K562 (cell line): ENCODE data around the gene C4orf50. TPM values are rescaled to one million over a fixed set of nuclear protein-coding genes. Genes with fewer than 3 reads are reported as not detected.

Experiments used
- ASH1L ChIP-seq: fragments of 450-650 bp; IDR thresholded peaks from 2 replicates; pipeline ENCODE4 v1.6.1; 2018; ENCODE audit warnings: borderline replicate concordance, mild to moderate bottlenecking, low read depth; ENCODE audit not compliant: partially characterized antibody
- ATF7 ChIP-seq: fragments of 450-650 bp; IDR thresholded peaks from 2 replicates; pipeline ENCODE4 v1.7.1; 2014; ENCODE audit warnings: mild to moderate bottlenecking, moderate library complexity
- BACH1 ChIP-seq: fragments of 200-800 bp; sonication (Bioruptor generic); IDR thresholded peaks from 2 replicates; pipeline ENCODE4 v1.6.1; 2016; ENCODE audit warnings: missing genetic modification characterization, missing compliant biosample characterization
- BCL6 ChIP-seq: fragments of 250-450 bp; sonication (Bioruptor Pico); IDR thresholded peaks from 2 replicates; pipeline ENCODE4 v1.4.0; 2020
- BHLHE40 ChIP-seq: IDR thresholded peaks from 2 replicates; pipeline ENCODE4 v1.6.1; 2011; ENCODE audit warnings: low read length, improper control_type of control experiment
- CBFA2T2 ChIP-seq: fragments of 450-650 bp; conservative IDR thresholded peaks from 2 replicates; pipeline ENCODE4 v1.6.1; 2017; ENCODE audit warnings: mild to moderate bottlenecking
- CHCHD3 ChIP-seq: fragments of 250-450 bp; sonication (Bioruptor Pico); IDR thresholded peaks from 2 replicates; pipeline ENCODE4 v2.1.2; 2022; ENCODE audit warnings: mild to moderate bottlenecking
- CREB3 ChIP-seq: fragments of 450-650 bp; conservative IDR thresholded peaks from 2 replicates; pipeline ENCODE4 v1.6.1; 2016; ENCODE audit warnings: missing genetic modification characterization, low read depth, mild to moderate bottlenecking, missing compliant biosample characterization, moderate library complexity
- E2F4 ChIP-seq: sonication (generic); formaldehyde crosslinking; IDR thresholded peaks from 2 replicates; pipeline ENCODE4 v1.8.0; 2022; ENCODE audit warnings: mild to moderate bottlenecking, low read depth, missing genetic modification reagents
- FOSL1 ChIP-seq: fragments of 200-800 bp; sonication (Bioruptor generic); conservative IDR thresholded peaks from 2 replicates; pipeline ENCODE4 v1.6.1; 2016; ENCODE audit warnings: missing genetic modification characterization, missing compliant biosample characterization
- HNRNPL ChIP-seq: fragments of 200-400 bp; formaldehyde crosslinking; IDR thresholded peaks from 2 replicates; pipeline ENCODE4 v1.6.1; 2017; ENCODE audit warnings: low read depth, mild to moderate bottlenecking, low read length
- ID3 ChIP-seq, 2 experiments: fragments of 250-450 bp in 1 of 2; fragments of 450-650 bp in 1 of 2; sonication (Bioruptor Pico) in 1 of 2; IDR thresholded peaks; 2 replicates each; pipeline versions ENCODE4 v1.6.1 to v1.8.0; 2016 to 2021; ENCODE audit warnings: mild to moderate bottlenecking in 2 of 2, moderate library complexity in 2 of 2, missing compliant biosample characterization in 1 of 2, missing genetic modification characterization in 1 of 2
- KDM2B ChIP-seq: fragments of 250-450 bp; sonication (Bioruptor Pico); IDR thresholded peaks from 2 replicates; pipeline ENCODE4 v1.8.0; 2021; ENCODE audit warnings: mild to moderate bottlenecking, moderate library complexity
- MAFF ChIP-seq: IDR thresholded peaks from 2 replicates; pipeline ENCODE4 v1.6.1; 2012; ENCODE audit warnings: low read length, improper control_type of control experiment
- MAFK ChIP-seq: IDR thresholded peaks from 2 replicates; pipeline ENCODE4 v1.6.1; 2011; ENCODE audit warnings: low read length, improper control_type of control experiment
- MBD2 ChIP-seq: sonication (generic); IDR thresholded peaks from 2 replicates; pipeline ENCODE4 v1.6.1; 2016; ENCODE audit warnings: low read depth, borderline replicate concordance
- MCM2 ChIP-seq: fragments of 450-650 bp; IDR thresholded peaks from 2 replicates; pipeline ENCODE4 v1.6.1; 2017; ENCODE audit warnings: low read depth, mild to moderate bottlenecking
- POLR3G ChIP-seq: IDR thresholded peaks from 2 replicates; pipeline ENCODE4 v1.6.1; 2011; ENCODE audit not compliant: insufficient read length, insufficient replicate concordance; ENCODE audit errors: extremely low read depth
- PURB ChIP-seq: sonication (generic); formaldehyde crosslinking; IDR thresholded peaks from 2 replicates; pipeline ENCODE4 v1.9.0; 2021; ENCODE audit warnings: low read depth, mild to moderate bottlenecking, missing genetic modification reagents
- SMAD1 ChIP-seq: fragments of 150-350 bp; IDR thresholded peaks from 2 replicates; pipeline ENCODE4 v1.6.1; 2014; ENCODE audit warnings: low read length, low read depth; ENCODE audit not compliant: partially characterized antibody
- SMARCE1 ChIP-seq: fragments of 450-650 bp; IDR thresholded peaks from 2 replicates; pipeline ENCODE4 v1.7.1; 2016; ENCODE audit warnings: mild to moderate bottlenecking
- SMC3 ChIP-seq: conservative IDR thresholded peaks from 2 replicates; pipeline ENCODE4 v1.6.1; 2011; ENCODE audit warnings: low read depth, low read length, improper control_type of control experiment; ENCODE audit not compliant: insufficient read depth
- SNAPC5 ChIP-seq: fragments of 250-450 bp; sonication (Bioruptor Pico); IDR thresholded peaks from 2 replicates; pipeline ENCODE4 v1.8.0; 2021; ENCODE audit warnings: moderate library complexity, mild to moderate bottlenecking, inconsistent platforms
- THRB ChIP-seq: fragments of 450-650 bp; formaldehyde crosslinking; conservative IDR thresholded peaks from 2 replicates; pipeline ENCODE4 v1.4.0; 2022; ENCODE audit warnings: mild to moderate bottlenecking, missing genetic modification characterization
- ZBTB1 ChIP-seq: sonication (generic); formaldehyde crosslinking; IDR thresholded peaks from 2 replicates; pipeline ENCODE4 v1.8.1; 2023; ENCODE audit warnings: missing genetic modification reagents, low read depth, mild to moderate bottlenecking, borderline replicate concordance
- ZNF146 ChIP-seq: IDR thresholded peaks from one replicate; pipeline ENCODE4 v1.6.1; 2018; ENCODE audit warnings: missing compliant biosample characterization; ENCODE audit not compliant: unreplicated experiment
- polyA plus RNA-seq, 8 experiments: library from polyadenylated mRNA; depleted of rRNA in 4 of 8; stranded (reverse) in 5 of 8; unstranded in 3 of 8; fragments of >200 nt; fragmentation: Nextera tagmentation in 2 of 8; fragmentation: Illumina TruSeq in 1 of 8; extraction: Ambion mirVana in 2 of 8; extraction: Trizol in 1 of 8; gene quantifications; 2 replicates each; pipeline versions ENCODE4 v1.2.1 to v1.2.3, GENCODE V29; 2011 to 2014; ENCODE audit warnings: inconsistent platforms in 1 of 8, missing spikeins in 1 of 8
- total RNA-seq, 7 experiments: library from RNA; depleted of rRNA in 6 of 7; stranded (reverse); fragments of >200 nt in 6 of 7; fragmentation: Illumina TruSeq in 2 of 7; extraction: Trizol in 2 of 7; gene quantifications; 2 replicates each; pipeline versions ENCODE4 v1.2.1 to v1.2.3, GENCODE V29; 2011 to 2021; ENCODE audit warnings: low replicate concordance in 1 of 7

The C4orf50 gene
- total and polyA plus RNA-seq, 9 of the 15 experiments (the other 6 are each of a cell fraction or from before 2014, with no cell fraction given): not detected

GRCh38 chr4:6052679-6053078, 34.4 kb upstream of the C4orf50 start (continued):
- no peak for TF ChIP-seq E2F4 (CRISPR knock-in tag)
- no peak for TF ChIP-seq CREB3
- TF ChIP-seq CBFA2T2: no peak
- no peak for TF ChIP-seq KDM2B (CRISPR knock-in tag)
- no peak for TF ChIP-seq BHLHE40
- TF ChIP-seq PURB (CRISPR knock-in tag): no peak
- TF ChIP-seq ASH1L: no peak
- TF ChIP-seq SNAPC5 (CRISPR knock-in tag): no peak
- no peak for TF ChIP-seq ID3 (CRISPR knock-in tag; IDR thresholded peaks at IDR 0.05)
- no peak for TF ChIP-seq ID3 (tag; IDR thresholded peaks at IDR 0.05)
- TF ChIP-seq ZNF146 (CRISPR knock-in tag): no peak
- TF ChIP-seq SMARCE1: no peak
- TF ChIP-seq FOSL1 (tag): peak; percentile 31; the same call in 1 of the 2 replicates
- TF ChIP-seq SMAD1: no peak
- no peak for TF ChIP-seq MBD2
- TF ChIP-seq HNRNPL: no peak
- no peak for TF ChIP-seq CHCHD3 (CRISPR knock-in tag)
- no peak for TF ChIP-seq POLR3G
- peak; percentile 86 for TF ChIP-seq BACH1 (tag)
- TF ChIP-seq THRB: no peak
- TF ChIP-seq MAFK: peak; percentile 73
- TF ChIP-seq MAFF: peak; percentile 63; the same call in 1 of the 2 replicates
- no peak for TF ChIP-seq MCM2
- no peak for TF ChIP-seq ZBTB1 (CRISPR knock-in tag)
- TF ChIP-seq ATF7: peak; percentile 52; the same call in 1 of the 2 replicates
- no peak for TF ChIP-seq SMC3
- no peak for TF ChIP-seq BCL6 (CRISPR knock-in tag)
